ENCODE data around the gene RING1.

The RING1 gene

GRCh38 chr6:33166811-33167210, 41.5 kb upstream of the RING1 start:
- Histone ChIP-seq H3K27ac (ENCODE audit: insufficient read depth, low read depth, low read length, poor library complexity, severe bottlenecking) (no peak overlapping the region), H3K4me1 (ENCODE audit: control insufficient read depth, insufficient read depth, low read length) (no peaks in the 10 kb centered on the region), H3K27me3 (ENCODE audit: control insufficient read depth, insufficient read depth, low read length, poor library complexity, severe bottlenecking) (peaks cover 7% of the 10 kb centered on the region), H3K36me3 (ENCODE audit: control insufficient read depth, insufficient read depth, low read length) (no peaks in the 10 kb centered on the region), H3K4me3 (ENCODE audit: insufficient read depth, low read depth, low read length) (no peak overlapping the region), H3K9me3 (ENCODE audit: control insufficient read depth, low read length) (no peaks in the 10 kb centered on the region)
- WGBS, 2 experiments = 88 to 90% methylated on average over 5 to 7 of the region's 7 CpGs

GRCh38 chr6:33167374-33168283, 40.7 kb upstream of the RING1 start:
- no peaks in the 10 kb centered on the region for H3K9me3 ChIP-seq (ENCODE audit: control insufficient read depth, low read length)
- no peaks in the 10 kb centered on the region for H3K27me3 ChIP-seq (ENCODE audit: control insufficient read depth, insufficient read depth, low read length, poor library complexity, severe bottlenecking)
- H3K36me3 ChIP-seq (ENCODE audit: control insufficient read depth, insufficient read depth, low read length) = no peaks in the 10 kb centered on the region
- no peak overlapping the region for H3K27ac ChIP-seq (ENCODE audit: insufficient read depth, low read depth, low read length, poor library complexity, severe bottlenecking)
- no peaks in the 10 kb centered on the region for H3K4me1 ChIP-seq (ENCODE audit: control insufficient read depth, insufficient read depth, low read length)
- no peak overlapping the region for H3K4me3 ChIP-seq (ENCODE audit: insufficient read depth, low read depth, low read length)
- 90% methylated on average over 19 of the region's 19 CpGs for WGBS, 2 experiments

DNA sequence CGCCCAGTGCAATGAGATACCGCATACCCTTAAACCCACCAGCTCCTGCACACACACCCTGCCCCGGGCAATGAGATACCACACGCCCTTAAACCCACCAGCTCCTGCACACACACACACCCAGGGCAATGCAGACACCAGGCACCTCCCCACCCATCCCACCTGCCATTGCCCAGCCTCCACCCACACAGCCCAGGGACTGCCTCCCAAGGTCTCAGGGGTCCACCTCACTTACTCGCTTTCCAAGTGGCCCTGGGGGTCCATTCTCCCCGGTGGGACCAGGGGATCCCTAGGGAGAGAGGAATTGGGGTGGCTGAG, 40.1 kb upstream of the RING1 start:
- WGBS, 2 experiments = 71 to 72% methylated on average over 6 of the region's 6 CpGs
- Histone ChIP-seq H3K9me3 (ENCODE audit: control insufficient read depth, low read length) (no peaks in the 10 kb centered on the region), H3K4me1 (ENCODE audit: control insufficient read depth, insufficient read depth, low read length) (no peaks in the 10 kb centered on the region), H3K4me3 (ENCODE audit: insufficient read depth, low read depth, low read length) (no peak overlapping the region), H3K36me3 (ENCODE audit: control insufficient read depth, insufficient read depth, low read length) (no peaks in the 10 kb centered on the region), H3K27me3 (ENCODE audit: control insufficient read depth, insufficient read depth, low read length, poor library complexity, severe bottlenecking) (no peaks in the 10 kb centered on the region), H3K27ac (ENCODE audit: insufficient read depth, low read depth, low read length, poor library complexity, severe bottlenecking) (no peak overlapping the region)

- no peaks in the 10 kb centered on the region for H3K9me3 ChIP-seq (ENCODE audit: control insufficient read depth, low read length)
- no peaks in the 10 kb centered on the region for H3K36me3 ChIP-seq (ENCODE audit: control insufficient read depth, insufficient read depth, low read length)
- H3K27ac ChIP-seq (ENCODE audit: insufficient read depth, low read depth, low read length, poor library complexity, severe bottlenecking) = no peak overlapping the region
- WGBS, 2 experiments = 66 to 69% methylated on average over 5 of the region's 5 CpGs
- H3K4me3 ChIP-seq (ENCODE audit: insufficient read depth, low read depth, low read length) = no peak overlapping the region
- no peaks in the 10 kb centered on the region for H3K4me1 ChIP-seq (ENCODE audit: control insufficient read depth, insufficient read depth, low read length)
- H3K27me3 ChIP-seq (ENCODE audit: control insufficient read depth, insufficient read depth, low read length, poor library complexity, severe bottlenecking) = no peaks in the 10 kb centered on the region
Observed at GRCh38 chr6:33168639-33169038, 39.7 kb upstream of the RING1 start.

- Histone ChIP-seq H3K9me3 (ENCODE audit: control insufficient read depth, low read length) (no peaks in the 10 kb centered on the region), H3K27ac (ENCODE audit: insufficient read depth, low read depth, low read length, poor library complexity, severe bottlenecking) (no peak overlapping the region), H3K4me3 (ENCODE audit: insufficient read depth, low read depth, low read length) (no peak overlapping the region), H3K4me1 (ENCODE audit: control insufficient read depth, insufficient read depth, low read length) (no peaks in the 10 kb centered on the region), H3K27me3 (ENCODE audit: control insufficient read depth, insufficient read depth, low read length, poor library complexity, severe bottlenecking) (no peaks in the 10 kb centered on the region), H3K36me3 (ENCODE audit: control insufficient read depth, insufficient read depth, low read length) (no peaks in the 10 kb centered on the region)
- WGBS, 2 experiments = 90 to 92% methylated on average over 10 of the region's 10 CpGs
Observed at GRCh38 chr6:33169291-33170175, 38.8 kb upstream of the RING1 start.

- no peaks in the 10 kb centered on the region for H3K9me3 ChIP-seq (ENCODE audit: control insufficient read depth, low read length)
- no peaks in the 10 kb centered on the region for H3K27me3 ChIP-seq (ENCODE audit: control insufficient read depth, insufficient read depth, low read length, poor library complexity, severe bottlenecking)
- 86% methylated on average over 9 of the region's 9 CpGs for WGBS, 2 experiments
- no peak overlapping the region for H3K27ac ChIP-seq (ENCODE audit: insufficient read depth, low read depth, low read length, poor library complexity, severe bottlenecking)
- H3K4me3 ChIP-seq (ENCODE audit: insufficient read depth, low read depth, low read length) = no peak overlapping the region
- H3K4me1 ChIP-seq (ENCODE audit: control insufficient read depth, insufficient read depth, low read length) = no peaks in the 10 kb centered on the region
- H3K36me3 ChIP-seq (ENCODE audit: control insufficient read depth, insufficient read depth, low read length) = no peaks in the 10 kb centered on the region
Observed at GRCh38 chr6:33170176-33171015, 37.9 kb upstream of the RING1 start.

- 85 to 88% methylated on average over 11 of the region's 11 CpGs for WGBS, 2 experiments
- Histone ChIP-seq H3K4me3 (ENCODE audit: insufficient read depth, low read depth, low read length) (no peak overlapping the region), H3K36me3 (ENCODE audit: control insufficient read depth, insufficient read depth, low read length) (no peaks in the 10 kb centered on the region), H3K4me1 (ENCODE audit: control insufficient read depth, insufficient read depth, low read length) (no peaks in the 10 kb centered on the region), H3K27me3 (ENCODE audit: control insufficient read depth, insufficient read depth, low read length, poor library complexity, severe bottlenecking) (no peaks in the 10 kb centered on the region), H3K27ac (ENCODE audit: insufficient read depth, low read depth, low read length, poor library complexity, severe bottlenecking) (no peak overlapping the region), H3K9me3 (ENCODE audit: control insufficient read depth, low read length) (no peaks in the 10 kb centered on the region)
Observed at GRCh38 chr6:33171016-33171879, 37.1 kb upstream of the RING1 start.

DNA sequence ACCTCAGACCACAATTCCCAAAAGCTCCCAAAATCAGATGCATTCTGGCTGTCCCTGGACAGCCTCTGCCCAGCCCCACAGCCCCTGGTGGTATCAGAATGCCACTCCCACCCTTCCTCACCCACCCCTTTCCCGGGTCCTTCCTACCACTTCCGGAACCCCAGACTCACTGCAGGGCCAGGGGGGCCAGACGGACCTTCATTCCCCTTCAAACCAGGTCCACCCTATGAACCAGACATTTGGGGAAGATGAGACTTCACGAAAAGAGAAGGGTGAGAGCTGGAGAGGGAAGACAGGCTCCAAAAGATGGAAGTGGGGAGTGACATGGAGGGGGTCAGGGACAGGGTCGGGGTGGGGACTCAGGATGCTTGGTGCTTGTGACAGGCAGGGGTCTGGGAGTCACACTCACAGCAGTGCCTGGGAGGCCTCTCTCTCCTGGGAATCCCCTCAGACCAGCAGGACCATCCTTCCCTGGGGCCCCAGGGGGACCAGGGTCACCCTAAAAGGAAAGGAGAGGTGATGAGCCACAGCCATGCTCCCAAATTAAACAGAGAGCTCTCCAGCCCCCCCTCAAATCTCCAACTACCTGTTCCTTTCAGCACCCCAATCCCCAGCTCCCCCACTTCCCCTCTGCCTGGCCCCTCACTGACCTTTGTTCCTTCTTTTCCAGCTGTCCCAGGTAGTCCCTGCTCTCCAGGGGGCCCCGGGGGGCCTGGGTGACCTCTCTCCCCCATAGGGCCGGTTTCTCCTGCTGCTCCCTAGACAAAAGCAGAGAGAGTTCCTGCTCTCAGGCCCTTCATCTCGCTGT, 36.2 kb upstream of the RING1 start:
- no peaks in the 10 kb centered on the region for H3K9me3 ChIP-seq (ENCODE audit: control insufficient read depth, low read length)
- H3K4me3 ChIP-seq (ENCODE audit: insufficient read depth, low read depth, low read length) = no peak overlapping the region
- no peaks in the 10 kb centered on the region for H3K27me3 ChIP-seq (ENCODE audit: control insufficient read depth, insufficient read depth, low read length, poor library complexity, severe bottlenecking)
- no peaks in the 10 kb centered on the region for H3K36me3 ChIP-seq (ENCODE audit: control insufficient read depth, insufficient read depth, low read length)
- H3K27ac ChIP-seq (ENCODE audit: insufficient read depth, low read depth, low read length, poor library complexity, severe bottlenecking) = no peak overlapping the region
- 78 to 79% methylated on average over 8 of the region's 8 CpGs for WGBS, 2 experiments
- H3K4me1 ChIP-seq (ENCODE audit: control insufficient read depth, insufficient read depth, low read length) = no peaks in the 10 kb centered on the region
